SK-N-SH treated with all-trans-retinoic acid at 6 μM for 48 hours (cell line): ENCODE data around the gene DCN.
A peak's percentile ranks its signal among the peaks of the same experiment; 100 is the strongest.

Experiments used
- ATAC-seq: fragments of 200-7000 bp; cut with Tn5 transposase; 3 replicates; pipeline ENCODE4 v1.9.1; 2020; ENCODE audit warnings: mild to moderate bottlenecking, moderate library complexity
- ARNTL ChIP-seq: fragments of 450-650 bp; formaldehyde crosslinking; IDR thresholded peaks from 2 replicates; pipeline ENCODE4 v1.5.0; 2020; ENCODE audit warnings: low read depth, mild to moderate bottlenecking, moderate library complexity, borderline replicate concordance
- BACH2 ChIP-seq: fragments of 250-450 bp; sonication (Bioruptor Pico); IDR thresholded peaks from 2 replicates; pipeline ENCODE4 v1.9.0; 2021; ENCODE audit warnings: mild to moderate bottlenecking, borderline replicate concordance
- CREB5 ChIP-seq: fragments of 250-450 bp; sonication (Bioruptor Pico); IDR thresholded peaks from 2 replicates; pipeline ENCODE4 v1.5.1; 2020; ENCODE audit warnings: low read depth, mild to moderate bottlenecking, moderate library complexity
- CSDC2 ChIP-seq: fragments of 250-450 bp; sonication (Bioruptor Pico); IDR thresholded peaks from 2 replicates; pipeline ENCODE4 v1.5.0; 2020; ENCODE audit warnings: mild to moderate bottlenecking, moderate library complexity
- CSRNP3 ChIP-seq: fragments of 250-450 bp; sonication (Bioruptor Pico); IDR thresholded peaks from 2 replicates; pipeline ENCODE4 v1.5.1; 2021; ENCODE audit warnings: mild to moderate bottlenecking, moderate library complexity
- GLIS3 ChIP-seq: fragments of 250-450 bp; sonication (Bioruptor Pico); IDR thresholded peaks from 2 replicates; pipeline ENCODE4 v1.5.0; 2020; ENCODE audit warnings: mild to moderate bottlenecking, moderate library complexity
- ISL1 ChIP-seq: fragments of 250-450 bp; sonication (Bioruptor Pico); IDR thresholded peaks from 2 replicates; pipeline ENCODE4 v2.1.2; 2022; ENCODE audit warnings: mild to moderate bottlenecking, moderate library complexity
- OSR1 ChIP-seq: fragments of 250-450 bp; sonication (Bioruptor Pico); IDR thresholded peaks from 2 replicates; pipeline ENCODE4 v1.8.0; 2022; ENCODE audit warnings: moderate library complexity, mild to moderate bottlenecking, inconsistent platforms
- PATZ1 ChIP-seq: fragments of 250-450 bp; sonication (Bioruptor Pico); IDR thresholded peaks from 2 replicates; pipeline ENCODE4 v1.8.0; 2020; ENCODE audit warnings: mild to moderate bottlenecking, moderate library complexity, borderline replicate concordance
- PPARA ChIP-seq: fragments of 250-450 bp; sonication (Bioruptor Pico); IDR thresholded peaks from 2 replicates; pipeline ENCODE4 v1.5.0; 2020; ENCODE audit warnings: mild to moderate bottlenecking, borderline replicate concordance
- SNAI2 ChIP-seq: fragments of 250-450 bp; sonication (Bioruptor Pico); IDR thresholded peaks from 2 replicates; pipeline ENCODE4 v1.5.0; 2020; ENCODE audit warnings: mild to moderate bottlenecking, moderate library complexity
- TCF4 ChIP-seq: fragments of 250-450 bp; sonication (Bioruptor Pico); IDR thresholded peaks from 2 replicates; pipeline ENCODE4 v1.8.0; 2021; ENCODE audit warnings: mild to moderate bottlenecking, moderate library complexity, borderline replicate concordance
- TSHZ2 ChIP-seq: fragments of 250-450 bp; sonication (Bioruptor Pico); IDR thresholded peaks from 2 replicates; pipeline ENCODE4 v1.5.0; 2020; ENCODE audit warnings: mild to moderate bottlenecking, moderate library complexity
- ZFP3 ChIP-seq: fragments of 250-450 bp; sonication (Bioruptor Pico); IDR thresholded peaks from 2 replicates; pipeline ENCODE4 v1.5.0; 2020; ENCODE audit warnings: mild to moderate bottlenecking, moderate library complexity
- ZFP30 ChIP-seq: fragments of 450-650 bp; formaldehyde crosslinking; IDR thresholded peaks from 2 replicates; pipeline ENCODE4 v1.5.0; 2022; ENCODE audit warnings: mild to moderate bottlenecking, moderate library complexity
- ZNF565 ChIP-seq: fragments of 450-650 bp; formaldehyde crosslinking; conservative IDR thresholded peaks from 2 replicates; pipeline ENCODE4 v1.5.0; 2020; ENCODE audit warnings: low read depth, mild to moderate bottlenecking, moderate library complexity
- ZNF70 ChIP-seq: fragments of 450-650 bp; formaldehyde crosslinking; IDR thresholded peaks from 2 replicates; pipeline ENCODE4 v1.5.0; 2020; ENCODE audit warnings: mild to moderate bottlenecking, moderate library complexity
- ZNF8 ChIP-seq: fragments of 450-650 bp; formaldehyde crosslinking; IDR thresholded peaks from 2 replicates; pipeline ENCODE4 v1.5.0; 2020; ENCODE audit warnings: mild to moderate bottlenecking, moderate library complexity

The DCN gene

GRCh38 chr12:91215940-91216454 lies 33.4 kb upstream of the DCN start:
- no peak for ATAC-seq
- TF ChIP-seq ZNF70 (no peak), TSHZ2 (CRISPR knock-in tag) (no peak), CSRNP3 (no peak), ISL1 (CRISPR knock-in tag) (no peak), OSR1 (CRISPR knock-in tag) (no peak), GLIS3 (CRISPR knock-in tag) (no peak), SNAI2 (no peak), ARNTL (CRISPR knock-in tag) (no peak), ZNF565 (CRISPR knock-in tag) (no peak), TCF4 (no peak), PATZ1 (CRISPR knock-in tag) (no peak)

- peak; percentile 27; the same call in 1 of the 3 replicates for ATAC-seq
- TF ChIP-seq ZNF8 (CRISPR knock-in tag) (no peak), BACH2 (CRISPR knock-in tag) (no peak), CSRNP3 (no peak), OSR1 (CRISPR knock-in tag) (no peak), ISL1 (CRISPR knock-in tag) (no peak), PPARA (no peak), GLIS3 (CRISPR knock-in tag) (no peak)
These were observed 29.2 kb upstream of the DCN start for GRCh38 chr12:91211866-91212265.

GRCh38 chr12:91210618-91211017 lies 28.0 kb upstream of the DCN start:
- no peak for ATAC-seq
- TF ChIP-seq ZFP3 (CRISPR knock-in tag): no peak

GRCh38 chr12:91210144-91210543 lies 27.5 kb upstream of the DCN start:
- ATAC-seq: no peak
- TF ChIP-seq ZFP30 (CRISPR knock-in tag): no peak
- TF ChIP-seq TSHZ2 (CRISPR knock-in tag): no peak
- no peak for TF ChIP-seq PATZ1 (CRISPR knock-in tag)
- no peak for TF ChIP-seq TCF4
- TF ChIP-seq BACH2 (CRISPR knock-in tag): no peak
- no peak for TF ChIP-seq ZNF565 (CRISPR knock-in tag)
- TF ChIP-seq GLIS3 (CRISPR knock-in tag): no peak
- TF ChIP-seq CREB5 (CRISPR knock-in tag): no peak
- no peak for TF ChIP-seq PPARA
- no peak for TF ChIP-seq ZNF70
- no peak for TF ChIP-seq CSRNP3
- no peak for TF ChIP-seq CSDC2 (CRISPR knock-in tag)
